ENCODE measurements around the gene FBXL12. TPM values are rescaled to one million over a fixed set of nuclear protein-coding genes. Genes with fewer than 3 reads are reported as not detected.
A peak's percentile ranks its signal among the peaks of the same experiment; 100 is the strongest.

The FBXL12 gene
- total RNA-seq, 4 donors from 2014 or later = 39.8 to 87.9 (median 70.8) TPM

DNA sequence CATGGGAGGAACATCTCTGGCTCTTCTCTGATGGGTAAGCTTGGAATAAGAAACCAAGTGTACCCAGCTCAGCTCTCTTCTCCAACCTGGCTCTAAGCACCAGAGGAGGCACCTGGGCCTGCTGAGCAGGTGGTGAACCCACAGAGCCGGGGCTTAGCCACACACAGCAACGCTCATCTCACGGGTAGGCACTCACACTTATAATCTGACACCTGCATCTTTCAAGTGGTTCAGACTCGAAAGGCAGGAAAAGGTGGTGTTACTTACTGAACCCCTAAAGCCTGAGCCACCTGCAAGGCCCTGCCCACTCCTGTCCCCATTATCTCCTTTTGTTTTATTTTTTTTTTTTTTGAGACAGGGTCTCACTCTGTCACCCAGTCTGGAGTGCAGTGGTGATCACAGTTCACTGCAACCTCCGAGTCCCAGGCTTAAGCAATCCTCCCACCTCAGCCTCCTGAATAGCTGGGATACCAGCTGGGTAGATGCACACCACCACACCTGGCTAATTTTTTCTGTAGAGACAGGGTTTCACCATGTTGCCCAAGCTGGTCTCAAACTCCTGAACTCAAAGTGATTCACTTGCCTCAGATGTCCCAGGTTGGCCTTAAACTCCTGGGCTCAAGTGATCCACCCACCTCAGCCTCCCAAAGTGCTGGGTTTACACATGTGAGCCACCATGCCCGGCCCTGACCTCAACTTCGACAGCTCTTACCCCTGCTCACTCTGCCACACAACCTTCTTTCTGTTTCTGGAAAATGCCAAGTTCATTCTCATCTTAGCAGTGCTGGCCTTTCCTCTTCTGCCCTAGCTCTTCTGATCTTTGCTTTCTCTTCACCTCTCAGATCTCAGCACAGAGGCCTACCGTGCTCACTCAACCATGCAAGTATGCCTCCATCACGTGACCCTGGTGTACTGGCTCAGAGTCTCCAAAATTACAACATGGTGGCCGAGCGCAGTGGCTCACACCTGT is 9.7 kb downstream of the FBXL12 start:
- peaks cover 0 to 60% (median 0%) of the 10 kb centered on the region in 3 donors for H3K36me3 ChIP-seq
- peak overlapping the region in 1 of 4 donors; percentile 49 for H3K27ac ChIP-seq
- no peaks in the 10 kb centered on the region for H3K4me1 ChIP-seq
- H3K9me3 ChIP-seq = no peaks in the 10 kb centered on the region
- no peaks in the 10 kb centered on the region for H3K27me3 ChIP-seq
- no peak overlapping the region for H3K4me3 ChIP-seq
- no peak for DNase-seq
- no peak for TF ChIP-seq POLR2A (IDR thresholded peaks at IDR 0.05)
- TF ChIP-seq, protein P1, sequence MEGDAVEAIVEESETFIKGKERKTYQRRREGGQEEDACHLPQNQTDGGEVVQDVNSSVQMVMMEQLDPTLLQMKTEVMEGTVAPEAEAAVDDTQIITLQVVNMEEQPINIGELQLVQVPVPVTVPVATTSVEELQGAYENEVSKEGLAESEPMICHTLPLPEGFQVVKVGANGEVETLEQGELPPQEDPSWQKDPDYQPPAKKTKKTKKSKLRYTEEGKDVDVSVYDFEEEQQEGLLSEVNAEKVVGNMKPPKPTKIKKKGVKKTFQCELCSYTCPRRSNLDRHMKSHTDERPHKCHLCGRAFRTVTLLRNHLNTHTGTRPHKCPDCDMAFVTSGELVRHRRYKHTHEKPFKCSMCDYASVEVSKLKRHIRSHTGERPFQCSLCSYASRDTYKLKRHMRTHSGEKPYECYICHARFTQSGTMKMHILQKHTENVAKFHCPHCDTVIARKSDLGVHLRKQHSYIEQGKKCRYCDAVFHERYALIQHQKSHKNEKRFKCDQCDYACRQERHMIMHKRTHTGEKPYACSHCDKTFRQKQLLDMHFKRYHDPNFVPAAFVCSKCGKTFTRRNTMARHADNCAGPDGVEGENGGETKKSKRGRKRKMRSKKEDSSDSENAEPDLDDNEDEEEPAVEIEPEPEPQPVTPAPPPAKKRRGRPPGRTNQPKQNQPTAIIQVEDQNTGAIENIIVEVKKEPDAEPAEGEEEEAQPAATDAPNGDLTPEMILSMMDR (IDR thresholded peaks at IDR 0.05) = no peak

DNA sequence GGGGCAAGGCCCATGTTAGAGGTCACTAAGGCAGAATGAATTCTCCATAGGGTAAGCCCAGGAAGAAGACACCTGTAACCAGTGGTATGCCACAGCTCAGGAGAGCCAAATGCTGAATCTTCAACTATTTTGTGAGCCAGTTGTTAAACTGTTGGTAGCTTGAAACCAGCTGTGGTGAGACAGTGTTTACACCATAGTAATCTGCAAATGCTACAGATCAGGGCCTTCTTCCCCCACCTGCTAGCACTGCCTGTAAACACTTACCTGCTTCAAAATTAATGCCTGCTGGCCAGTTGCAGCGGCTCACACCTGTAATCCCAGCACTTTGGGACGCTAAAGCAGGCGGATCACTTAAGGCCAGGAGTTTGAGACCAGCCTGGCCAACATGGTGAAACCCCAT is 12.1 kb downstream of the FBXL12 start:
- Histone ChIP-seq H3K27me3 (no peaks in the 10 kb centered on the region), H3K27ac (no peak overlapping the region), H3K9me3 (no peaks in the 10 kb centered on the region), H3K4me1 (no peaks in the 10 kb centered on the region), H3K4me3 (no peak overlapping the region), H3K36me3 (peaks cover 0 to 52% (median 0%) of the 10 kb centered on the region in 3 donors)
- TF ChIP-seq POLR2A (IDR thresholded peaks at IDR 0.05) = no peak
- TF ChIP-seq, protein P1 (IDR thresholded peaks at IDR 0.05) = no peak
- DNase-seq = no peak

DNA sequence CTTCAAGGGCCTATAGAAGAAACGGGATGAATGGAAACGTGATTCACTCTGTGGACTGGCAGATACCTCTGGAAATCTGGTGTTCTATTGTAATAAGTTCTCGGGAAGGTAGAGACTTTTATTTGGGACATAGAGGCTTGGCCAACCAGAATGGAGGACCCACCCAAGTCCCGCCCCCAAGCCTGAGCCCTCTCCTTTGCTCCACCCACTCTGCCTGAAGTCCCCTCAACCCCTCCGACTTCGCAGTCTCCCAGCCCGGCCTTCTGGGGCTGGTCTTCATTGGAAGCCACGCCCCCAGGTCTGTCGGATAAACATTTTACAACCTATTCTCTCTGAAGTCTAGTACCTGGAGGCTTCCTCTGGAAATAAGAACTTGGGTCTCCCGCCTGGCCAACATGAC is 16.9 kb downstream of the FBXL12 start:
- H3K36me3 ChIP-seq = peaks cover 0 to 11% (median 0%) of the 10 kb centered on the region in 3 donors
- H3K27ac ChIP-seq = no peak overlapping the region
- no peaks in the 10 kb centered on the region for H3K27me3 ChIP-seq
- TF ChIP-seq, protein P1 (IDR thresholded peaks at IDR 0.05) = no peak
- TF ChIP-seq POLR2A (IDR thresholded peaks at IDR 0.05) = no peak
- no peaks in the 10 kb centered on the region for H3K9me3 ChIP-seq
- no peak for DNase-seq
- H3K4me1 ChIP-seq = no peaks in the 10 kb centered on the region
- H3K4me3 ChIP-seq = no peak overlapping the region

DNA sequence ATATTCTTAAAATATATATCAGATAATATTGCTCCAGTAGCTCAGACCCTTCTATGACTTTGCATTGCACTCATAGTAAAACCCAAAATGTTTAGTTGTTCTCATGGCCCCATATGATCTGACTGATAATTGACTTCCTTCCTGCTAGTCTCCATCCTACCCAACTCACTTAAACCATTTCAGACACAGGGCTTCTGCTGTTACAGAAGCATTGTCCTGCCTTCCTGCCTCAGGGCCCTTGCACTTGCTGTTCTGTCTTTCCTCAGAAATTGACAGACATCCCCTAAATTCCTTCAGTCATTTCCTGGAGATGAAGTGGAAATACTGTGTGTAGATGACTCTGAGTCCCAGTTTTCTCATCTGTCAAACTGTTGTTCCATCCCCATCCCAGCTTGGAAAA is 19.7 kb downstream of the FBXL12 start:
- Histone ChIP-seq H3K27me3 (no peaks in the 10 kb centered on the region), H3K9me3 (no peaks in the 10 kb centered on the region), H3K27ac (no peak overlapping the region), H3K36me3 (no peaks in the 10 kb centered on the region), H3K4me1 (no peaks in the 10 kb centered on the region), H3K4me3 (no peak overlapping the region)
- no peak for TF ChIP-seq POLR2A (IDR thresholded peaks at IDR 0.05)
- TF ChIP-seq, protein P1 (IDR thresholded peaks at IDR 0.05) = no peak
- no peak for DNase-seq

DNA sequence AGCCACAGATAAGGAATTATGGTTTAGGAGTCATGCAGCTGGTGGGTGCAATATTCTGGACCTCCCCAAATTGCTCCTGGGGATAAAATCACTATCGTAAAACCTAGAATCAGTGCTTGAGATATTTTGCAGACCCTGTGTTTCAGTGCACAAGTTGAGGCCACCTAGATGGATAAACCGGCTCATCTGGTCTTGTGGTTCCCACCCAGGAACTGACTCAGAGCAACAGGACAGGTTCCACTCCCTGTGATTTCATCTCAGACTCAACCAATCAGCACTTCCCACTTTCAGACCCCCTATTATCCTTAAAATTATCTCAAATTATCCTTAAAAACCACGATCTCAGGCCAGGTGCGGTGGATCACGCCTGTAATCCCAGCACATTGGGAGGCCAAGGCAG is 21.0 kb downstream of the FBXL12 start:
- Histone ChIP-seq H3K9me3 (no peaks in the 10 kb centered on the region), H3K4me3 (no peak overlapping the region), H3K36me3 (no peaks in the 10 kb centered on the region), H3K27me3 (no peaks in the 10 kb centered on the region), H3K27ac (no peak overlapping the region), H3K4me1 (no peaks in the 10 kb centered on the region)
- no peak for DNase-seq
- TF ChIP-seq, protein P1 (IDR thresholded peaks at IDR 0.05) = no peak
- TF ChIP-seq POLR2A (IDR thresholded peaks at IDR 0.05) = no peak

Data from Peyer's patch (tissue), 4 donors.